Stimulated activated CD8-positive, alpha-beta memory T cell treated with anti-CD3 and anti-CD28 coated beads, Interleukin-7, amount 100 ng/mL, for 48 hours (primary cell): ENCODE data around the gene DPM2.
A peak's percentile ranks its signal among the peaks of the same experiment; 100 is the strongest.

Experiments used
- DNase-seq, 2 donors: peaks; one replicate each; pipeline ENCODE4 v3.0.0-alpha.2; 2020; ENCODE audit warnings: low read depth in 1 of 2; ENCODE audit errors: extremely low read depth in 1 of 2

DPM2 gene

GRCh38 chr9:127921557-127922120 is 16.0 kb downstream of the DPM2 start:
- DNase-seq = no peak

DNA sequence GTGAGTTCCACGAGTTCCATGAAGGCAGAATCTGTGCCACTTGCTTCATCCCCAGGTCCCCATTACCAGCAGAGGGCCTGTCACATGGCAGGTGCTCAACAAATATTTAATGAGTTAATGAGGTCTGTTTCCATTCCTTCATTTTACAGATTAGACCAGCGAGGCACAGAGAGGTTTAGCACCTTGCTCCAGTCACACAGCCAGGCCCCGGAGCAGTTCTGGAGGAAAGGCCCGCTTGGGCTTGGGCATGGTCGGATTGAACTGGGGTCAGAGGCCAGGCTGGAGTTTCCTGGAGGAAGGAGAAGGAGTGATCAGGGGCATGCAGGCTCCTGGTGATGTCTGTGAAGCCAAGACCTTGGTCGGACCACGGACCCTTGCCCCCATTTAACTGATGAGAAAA is 16.9 kb downstream of the DPM2 start:
- DNase-seq = no peak

DNA sequence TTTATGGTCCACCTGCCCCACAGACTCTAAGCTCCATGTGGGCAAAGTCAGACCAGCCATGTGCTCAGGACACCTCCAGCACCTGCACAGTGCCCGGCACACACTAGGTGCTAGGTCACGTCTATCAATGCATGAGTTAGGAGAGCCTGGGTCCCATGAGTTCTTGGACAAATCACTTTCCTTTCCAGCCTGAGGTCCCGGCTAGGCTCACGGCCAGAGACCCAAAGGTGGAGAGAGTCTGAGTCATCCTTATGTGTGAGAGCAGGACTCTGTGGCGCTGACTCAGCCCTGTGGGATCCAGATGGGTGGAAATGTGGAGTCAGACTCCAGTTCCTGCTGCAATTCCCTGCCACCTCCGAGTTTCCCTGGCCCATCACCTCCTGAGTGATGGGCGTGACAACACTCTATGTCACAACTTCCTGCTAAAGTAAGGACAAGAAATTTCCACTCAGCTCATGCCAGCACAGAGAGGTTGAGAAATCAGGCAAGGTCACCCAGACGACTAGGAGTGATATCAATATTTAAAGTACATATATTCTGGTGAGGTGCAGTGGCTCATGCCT is 18.3 kb downstream of the DPM2 start:
- no peak for DNase-seq

DNA sequence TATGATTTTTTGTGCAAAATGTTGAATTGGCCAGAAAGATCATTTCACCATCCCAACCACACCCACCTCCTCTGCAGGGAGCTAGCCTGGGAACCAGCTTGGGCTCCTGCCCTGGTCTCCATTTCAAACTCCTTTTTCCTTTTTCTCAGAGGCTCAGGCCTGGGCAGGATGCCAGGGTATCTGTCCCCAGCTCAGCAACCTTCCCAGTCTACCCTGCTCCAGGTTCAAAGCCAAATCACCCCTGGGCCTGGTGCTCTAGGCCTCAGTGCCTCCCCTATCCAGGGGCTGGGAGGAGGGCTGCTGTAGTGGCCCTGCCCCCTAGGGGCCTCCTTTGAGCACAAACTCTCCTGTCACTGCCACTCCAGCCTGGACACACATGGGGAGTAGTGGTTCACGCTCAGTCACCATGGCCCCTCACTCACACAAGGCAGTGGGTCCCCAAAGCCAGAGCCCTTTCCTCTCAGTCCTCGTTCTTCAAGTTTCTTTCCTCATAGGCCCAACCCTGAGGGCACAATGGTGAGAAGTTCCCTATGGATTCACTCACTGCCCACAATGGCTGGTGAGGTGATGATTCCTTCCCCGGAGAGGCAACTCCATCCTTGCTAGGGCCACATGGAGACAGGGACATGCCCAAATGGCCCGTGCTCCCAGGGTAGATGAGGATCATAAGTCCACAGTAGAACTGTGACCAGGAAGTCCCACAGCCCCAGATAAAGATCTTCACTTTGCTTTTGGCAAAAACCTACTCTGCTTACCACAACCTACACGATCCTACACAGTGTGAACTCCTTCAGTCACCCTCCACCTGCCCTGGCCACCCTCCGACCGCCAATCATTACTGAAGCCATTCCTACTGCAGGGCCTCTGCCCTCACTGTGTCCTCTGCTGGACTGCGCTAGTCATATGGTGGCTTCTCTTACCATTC is 19.2 kb downstream of the DPM2 start:
- no peak for DNase-seq

DNA sequence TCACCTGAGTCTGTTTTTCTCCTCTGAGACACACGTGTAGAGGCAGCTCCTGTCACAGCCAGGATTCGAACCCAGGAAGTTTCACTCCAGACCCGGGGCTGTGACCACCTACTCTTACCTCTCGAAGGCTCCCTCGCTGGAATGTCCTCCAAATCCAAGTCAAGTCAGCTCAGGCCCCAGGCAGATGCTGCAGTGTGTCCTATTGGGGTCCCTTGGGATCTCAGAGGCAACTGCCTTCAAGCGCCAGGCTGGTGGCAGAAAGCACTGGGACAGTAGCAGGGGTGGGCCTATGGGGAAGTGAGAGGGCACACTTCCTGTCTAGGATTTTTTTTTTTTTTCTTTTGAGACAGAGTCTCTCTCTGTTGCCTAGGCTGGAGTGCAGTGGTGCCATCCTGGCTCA is 20.1 kb downstream of the DPM2 start:
- no peak for DNase-seq

DNA sequence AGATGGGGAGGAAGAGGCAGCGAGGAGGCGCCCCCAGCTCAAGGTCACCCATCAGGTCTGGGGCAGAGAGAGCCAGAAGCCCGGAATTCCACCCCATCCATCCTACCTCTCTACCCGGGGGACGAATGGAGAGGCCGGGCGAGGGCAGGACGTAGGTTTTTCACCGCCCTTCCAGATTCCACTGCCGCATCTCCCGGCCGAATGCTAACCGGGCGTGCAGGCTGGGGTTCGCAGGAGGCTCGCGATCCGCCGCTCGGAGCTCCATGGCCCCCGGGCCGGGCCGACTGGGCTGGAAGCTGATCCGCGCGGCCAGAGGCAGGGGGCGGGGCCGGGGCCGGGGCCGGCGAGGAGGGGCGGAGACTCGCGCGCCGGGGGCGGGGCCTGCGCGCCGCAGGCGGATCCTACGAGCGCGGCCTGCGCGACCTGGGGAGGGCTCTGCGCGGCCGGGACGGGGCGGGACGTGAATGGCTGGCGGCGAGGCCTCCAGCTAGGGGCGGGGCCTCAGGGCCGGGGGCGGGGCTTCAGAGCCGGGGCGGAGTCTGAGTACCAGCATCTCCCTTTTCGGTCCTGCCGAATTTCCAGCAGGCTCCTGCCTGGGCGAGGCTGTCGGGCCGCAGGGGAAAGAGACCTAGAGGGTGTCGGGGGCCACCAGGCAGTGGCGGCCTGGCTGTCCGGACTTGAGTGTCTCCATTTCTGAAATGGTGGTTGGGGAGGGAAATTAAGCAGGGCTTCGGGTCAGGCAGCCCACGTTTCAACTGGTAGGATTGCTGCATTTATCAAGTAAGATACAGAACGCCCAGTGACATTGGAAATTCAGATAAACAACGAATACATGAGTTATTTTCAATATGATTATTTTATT is 20.7 kb downstream of the DPM2 start, which contains the start of gene ST6GALNAC4:
TSS of gene ST6GALNAC4 (minus strand) at position 322 of the 862 bp plus-strand sequence. CDS start 622 bp downstream, outside the sequence.
- DNase-seq = peak; percentile 86 to 88

- DNase-seq = no peak
Observed at GRCh38 chr9:127915801-127916719, 21.6 kb downstream of the DPM2 start.

- DNase-seq = no peak
Observed at GRCh38 chr9:127915325-127915752, 22.3 kb downstream of the DPM2 start.

DNA sequence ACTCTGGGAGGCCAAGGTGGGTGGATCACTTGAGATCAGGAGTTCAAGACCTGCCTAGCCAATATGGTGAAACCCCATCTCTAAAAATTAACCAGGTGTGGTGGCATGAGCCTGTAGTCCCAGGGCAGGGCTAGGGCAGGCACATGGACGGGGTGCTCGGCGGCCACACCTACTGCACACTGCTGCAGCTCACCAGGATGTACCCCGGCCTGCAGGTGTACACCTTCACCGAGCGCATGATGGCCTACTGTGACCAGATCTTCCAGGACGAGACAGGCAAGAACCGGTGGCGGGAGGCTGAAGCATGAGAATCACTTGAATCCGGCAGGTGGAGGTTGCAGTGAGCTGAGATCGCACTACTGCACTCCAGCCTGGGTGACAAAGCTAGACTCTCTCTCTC is 24.0 kb downstream of the DPM2 start:
- DNase-seq = no peak

DNA sequence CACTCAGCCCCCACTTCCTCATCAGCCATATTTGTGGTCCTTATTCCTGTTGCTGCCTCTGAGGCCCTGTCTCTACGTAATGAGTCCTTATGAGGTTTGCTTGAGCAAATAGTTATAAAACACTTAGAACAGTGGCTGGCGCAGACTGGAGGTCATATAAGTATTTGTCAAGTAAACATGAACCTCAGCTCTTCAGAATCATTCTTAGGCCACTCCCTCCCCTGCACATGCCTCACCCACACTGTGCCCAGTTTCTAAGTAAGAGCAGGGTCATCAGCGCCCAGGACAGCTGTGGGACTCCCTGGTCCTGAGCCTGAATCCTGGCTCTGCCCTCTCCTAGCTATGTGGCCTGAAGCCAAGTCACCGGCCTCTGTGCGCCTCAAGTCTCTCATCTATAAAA is 24.8 kb downstream of the DPM2 start:
- DNase-seq = no peak

DNA sequence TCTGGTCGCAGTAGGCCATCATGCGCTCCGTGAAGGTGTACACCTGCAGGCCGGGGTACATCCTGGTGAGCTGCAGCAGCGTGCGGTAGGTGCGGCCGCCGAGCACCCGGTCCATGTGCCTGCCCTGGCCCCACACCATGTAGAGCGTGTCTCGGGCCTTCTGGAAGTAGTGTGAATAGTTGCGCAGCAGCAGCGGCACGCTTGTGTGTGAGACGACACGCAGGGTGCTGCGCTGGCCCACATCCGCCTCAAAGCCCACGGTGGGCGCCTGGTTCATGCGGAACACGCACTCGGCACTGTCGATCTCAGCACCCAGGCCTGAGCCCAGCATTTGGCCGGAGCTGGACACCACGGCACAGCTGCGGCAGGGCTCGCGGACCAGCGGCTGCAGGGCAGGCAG is 25.4 kb downstream of the DPM2 start:
- no peak for DNase-seq

DNA sequence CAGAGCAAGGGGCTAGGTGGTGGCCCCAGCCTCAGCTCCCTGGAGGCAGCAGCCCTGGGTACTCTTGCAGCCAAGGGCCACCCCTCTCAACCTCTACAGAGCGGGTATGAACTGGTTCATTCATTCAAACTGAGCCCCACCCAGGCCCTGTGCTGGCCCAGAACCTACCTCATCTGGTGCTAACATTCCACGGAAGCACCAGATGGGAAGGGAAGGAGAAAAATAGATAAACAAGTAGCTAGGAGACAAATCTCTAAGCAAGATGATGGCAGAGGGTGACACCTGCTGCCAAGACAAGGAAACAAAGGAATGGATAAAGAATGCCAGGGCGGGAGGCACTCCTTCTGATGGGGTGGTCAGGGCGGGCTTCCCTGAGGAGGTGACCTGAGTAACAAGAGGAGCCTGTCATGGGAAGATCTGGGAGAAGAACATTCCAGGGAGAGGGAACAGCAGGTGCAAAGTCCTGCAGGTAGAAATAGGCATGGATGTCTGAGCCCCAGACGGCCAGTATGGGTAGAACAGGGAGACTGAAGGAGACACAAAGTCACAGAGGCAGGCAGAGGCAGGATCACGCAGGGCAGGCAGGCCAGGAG is 26.9 kb downstream of the DPM2 start:
- no peak for DNase-seq

GRCh38 chr9:127909839-127910273 is 27.8 kb downstream of the DPM2 start:
- no peak for DNase-seq

GRCh38 chr9:127908660-127908926 is 29.1 kb downstream of the DPM2 start:
- DNase-seq = no peak

DNA sequence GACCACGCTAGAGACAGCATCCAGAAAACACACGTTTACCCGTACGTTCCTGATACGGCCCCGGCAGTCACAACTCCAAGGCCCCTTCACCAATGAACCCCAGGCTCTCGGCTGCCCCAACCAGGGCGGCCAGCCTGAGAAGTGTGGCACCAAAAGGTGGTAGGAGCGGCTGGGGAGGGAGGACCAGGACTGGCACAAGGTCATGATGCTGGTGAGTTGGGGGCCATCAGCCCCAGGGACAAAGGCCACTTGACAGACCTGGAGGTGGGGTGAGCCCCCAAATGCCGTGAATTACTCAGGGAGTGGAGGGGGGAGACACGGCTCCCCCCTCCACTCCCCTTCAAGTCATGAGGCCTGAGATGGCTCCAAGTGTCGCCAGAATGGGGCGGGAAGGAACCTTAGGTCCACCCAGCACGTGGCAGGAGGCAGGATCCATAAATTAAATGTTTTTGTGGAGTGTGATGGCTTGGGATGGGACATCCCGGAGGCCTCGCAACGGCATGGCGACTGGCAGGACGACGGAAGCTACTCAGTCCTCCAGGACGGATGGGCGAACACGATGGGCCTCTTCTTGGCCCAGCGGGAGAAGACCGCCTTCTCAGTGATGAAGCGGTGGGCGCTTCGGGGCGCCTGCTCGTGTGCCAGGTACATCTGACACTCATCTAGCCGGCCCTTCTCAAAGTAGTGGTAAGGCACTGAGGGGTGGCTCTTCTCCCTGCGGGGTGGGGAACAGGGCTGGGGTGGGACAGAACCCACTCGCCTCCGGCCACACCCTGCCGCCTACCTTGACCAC is 29.6 kb downstream of the DPM2 start:
- no peak for DNase-seq

DNA sequence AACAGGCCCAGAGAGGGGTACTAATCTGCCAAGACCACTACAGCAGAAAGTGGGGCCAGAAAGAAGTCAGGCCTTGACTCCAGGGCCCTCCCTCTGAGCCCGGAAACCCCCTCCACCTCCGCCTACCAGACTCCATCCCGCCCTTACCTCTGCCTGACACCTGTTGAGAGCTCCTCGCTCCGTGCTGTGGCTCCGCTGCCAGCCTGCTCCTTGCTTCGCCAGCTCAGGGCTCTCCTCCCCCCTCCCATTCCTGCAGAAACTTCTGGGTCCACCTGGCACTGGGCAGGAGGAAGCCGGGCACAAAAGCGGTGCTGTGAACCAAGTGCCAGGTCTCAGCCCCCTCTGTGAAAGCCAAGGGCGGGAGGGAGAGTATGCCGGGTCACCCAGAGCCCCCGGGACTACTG is 31.9 kb downstream of the DPM2 start:
- no peak for DNase-seq

DNA sequence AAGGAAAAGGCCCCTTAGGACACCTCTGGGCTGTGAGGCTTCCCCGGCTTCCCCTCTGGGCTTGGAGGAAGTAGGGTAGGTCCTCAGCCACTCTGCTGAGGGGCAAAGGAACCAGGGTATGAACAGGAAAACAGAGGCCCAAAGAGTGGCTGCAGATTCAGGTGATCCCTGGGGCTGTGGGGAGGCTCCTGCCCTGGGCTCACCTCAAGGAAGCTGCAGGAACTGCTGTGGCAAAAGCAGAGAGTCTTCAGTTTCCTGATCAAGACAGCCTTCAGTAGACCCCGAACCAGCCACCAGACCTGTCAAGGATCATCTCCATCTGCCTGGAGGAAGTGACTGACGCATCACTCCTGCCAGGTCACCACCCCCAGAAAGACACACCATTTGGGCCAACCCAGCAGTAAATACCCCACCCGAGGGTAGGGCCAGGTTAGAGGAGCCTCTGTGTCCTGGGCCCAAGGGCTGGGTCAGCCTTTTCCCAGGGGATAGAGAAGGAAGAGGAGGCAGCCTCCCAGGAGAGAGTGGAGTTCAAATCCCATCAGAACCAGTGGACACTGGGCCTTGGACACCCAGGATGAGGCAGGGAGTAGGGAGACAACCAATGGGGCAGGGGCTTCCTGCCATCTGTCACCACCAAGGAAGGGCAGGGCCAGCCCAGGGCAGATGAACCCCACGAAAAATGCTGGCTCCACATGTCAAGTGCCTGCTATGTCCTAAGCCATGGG is 32.5 kb downstream of the DPM2 start:
- no peak for DNase-seq

- no peak for DNase-seq
Observed at GRCh38 chr9:127904561-127905003, 33.1 kb downstream of the DPM2 start.
